Activated T-helper 1 cell treated with anti-CD3 and anti-CD28 coated beads, Interleukin-12 subunit alpha, Interleukin-12 subunit beta, Interleukin-2, Interleukin-4 antibody, amounts not matched to agents 30 ng/mL and 10 ng/mL and 1 ng/mL, durations not matched to agents 14 hours and 24 hours and 36 hours (primary cell): ENCODE data around the gene DMWD. TPM values are rescaled to one million over a fixed set of nuclear protein-coding genes. Genes with fewer than 3 reads are reported as not detected.
"Not testable (repeated sequence)": the region's sequence is repeated elsewhere in the genome, so short reads cannot be mapped to it uniquely, and the experiment has no call there.

Source experiments
- DNase-seq: peaks from one replicate; pipeline ENCODE4 v3.0.0; 2021; ENCODE audit warnings: low spot score
- H3K27ac Mint-ChIP-seq: one replicate; pipeline ENCODE4 v1.8.0; 2021; ENCODE audit warnings: mild to moderate bottlenecking, mixed read lengths
- H3K27me3 Mint-ChIP-seq: one replicate; pipeline ENCODE4 v1.8.0; 2022; ENCODE audit warnings: mild to moderate bottlenecking, moderate library complexity, mixed read lengths; ENCODE audit not compliant: insufficient read depth
- H3K36me3 Mint-ChIP-seq: one replicate; pipeline ENCODE4 v1.8.0; 2021; ENCODE audit warnings: low read depth, mixed read lengths
- H3K4me1 Mint-ChIP-seq: one replicate; pipeline ENCODE4 v1.8.0; 2021; ENCODE audit warnings: low read depth, mixed read lengths
- H3K4me3 Mint-ChIP-seq: one replicate; pipeline ENCODE4 v1.8.0; 2021; ENCODE audit warnings: mild to moderate bottlenecking, moderate library complexity, mixed read lengths
- H3K9me3 Mint-ChIP-seq: one replicate; pipeline ENCODE4 v1.8.0; 2021; ENCODE audit warnings: mixed read lengths
- intact Hi-C: fragments of 100-400 bp; cut with micrococcal nuclease; formaldehyde crosslinking; loops from one replicate; pipeline ENCODE4 v1.15.1; 2024
- total RNA-seq: library from RNA; stranded (reverse); gene quantifications from 2 replicates; pipeline ENCODE4 v1.2.3, GENCODE V29; 2022

The DMWD gene
- total RNA-seq, 1 donor from 2014 or later = 50.0 TPM

DNA sequence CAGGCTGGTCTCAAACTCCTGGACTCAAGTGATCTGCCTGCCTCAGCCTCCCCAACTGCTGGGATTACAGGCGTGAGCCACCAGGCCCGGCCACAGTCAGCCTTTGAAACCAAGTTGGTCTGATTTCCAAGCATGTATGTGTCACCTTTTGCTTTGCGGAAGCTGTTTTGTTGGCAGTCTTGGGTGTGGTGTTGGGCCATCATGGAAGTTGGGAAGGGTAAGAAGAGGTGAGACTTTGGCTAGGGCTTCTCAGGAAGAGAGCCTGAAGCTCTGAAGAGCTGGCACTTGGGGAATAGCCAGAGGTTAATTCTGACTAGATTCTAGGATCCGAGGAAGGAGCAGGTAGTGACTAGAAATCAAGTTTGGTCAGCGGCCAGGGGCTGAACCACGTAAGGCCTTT lies 19.7 kb upstream of the DMWD start:
- intact Hi-C loops = no loop called here
- no peak for DNase-seq
- Mint-ChIP-seq H3K4me1 (peaks cover 7% of the 10 kb centered on the region), H3K4me3 (no peak overlapping the region), H3K9me3 (no peaks in the 10 kb centered on the region), H3K36me3 (no peaks in the 10 kb centered on the region), H3K27me3 (no peaks in the 10 kb centered on the region), H3K27ac (no peak overlapping the region)

DNA sequence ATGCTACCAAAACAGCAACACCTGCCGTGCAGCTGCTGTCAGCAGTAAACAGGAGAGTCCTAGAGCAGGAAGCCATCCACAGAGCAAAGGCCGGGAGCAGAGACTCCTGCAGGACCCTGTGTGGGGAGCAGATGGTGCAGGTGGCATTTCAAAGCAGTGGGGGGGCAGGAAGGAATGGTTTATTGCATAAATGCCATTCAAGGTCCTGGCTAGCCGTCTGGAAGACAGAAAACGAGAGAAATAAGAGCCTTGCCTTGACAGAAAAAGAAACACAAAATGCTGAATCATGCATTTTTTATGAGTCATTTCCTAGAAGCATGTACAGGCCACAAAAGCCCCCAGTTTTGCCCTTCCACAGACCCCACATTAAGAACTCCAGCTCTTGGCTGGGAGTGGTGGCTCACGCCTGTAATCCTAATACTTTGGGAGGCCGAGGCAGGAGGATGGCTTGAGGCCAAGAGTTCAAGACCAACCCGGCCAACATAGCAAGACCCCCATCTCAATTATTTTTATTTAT lies 17.1 kb upstream of the DMWD start:
- no peak overlapping the region for H3K4me3 Mint-ChIP-seq

DNA sequence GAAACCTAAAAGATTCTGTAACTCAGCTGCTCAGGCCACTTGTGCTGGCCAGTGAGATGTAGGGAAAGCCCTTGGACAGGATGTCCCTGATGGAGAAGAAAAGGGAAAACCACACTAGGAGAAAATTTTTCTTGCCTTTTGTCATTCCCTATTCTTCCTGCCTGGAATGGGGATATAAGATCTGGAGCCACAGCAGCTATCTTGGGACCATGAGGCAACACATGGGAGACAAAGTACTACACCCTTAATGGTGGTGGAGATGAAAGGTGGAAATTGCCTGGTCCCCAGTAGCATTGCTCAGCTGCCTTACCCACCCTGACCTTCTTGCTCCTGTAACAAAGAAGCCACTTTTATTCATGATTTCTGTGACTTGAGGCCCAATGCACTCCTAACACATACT lies 13.1 kb upstream of the DMWD start:
- peaks cover 14% of the 10 kb centered on the region for H3K27me3 Mint-ChIP-seq
- no peaks in the 10 kb centered on the region for H3K9me3 Mint-ChIP-seq
- intact Hi-C loops = no loop called here
- peaks cover 7% of the 10 kb centered on the region for H3K4me1 Mint-ChIP-seq
- no peak overlapping the region for H3K4me3 Mint-ChIP-seq
- no peak overlapping the region for H3K27ac Mint-ChIP-seq
- DNase-seq = no peak
- H3K36me3 Mint-ChIP-seq = no peaks in the 10 kb centered on the region

More for the DNA sequence above, 17.1 kb upstream of the DMWD start:
- intact Hi-C loops = no loop called here
- Mint-ChIP-seq H3K4me1 (peaks cover 7% of the 10 kb centered on the region), H3K9me3 (no peaks in the 10 kb centered on the region), H3K36me3 (no peaks in the 10 kb centered on the region), H3K27me3 (peaks cover 5% of the 10 kb centered on the region), H3K27ac (peak overlapping the region; percentile 21)
- no peak for DNase-seq

DNA sequence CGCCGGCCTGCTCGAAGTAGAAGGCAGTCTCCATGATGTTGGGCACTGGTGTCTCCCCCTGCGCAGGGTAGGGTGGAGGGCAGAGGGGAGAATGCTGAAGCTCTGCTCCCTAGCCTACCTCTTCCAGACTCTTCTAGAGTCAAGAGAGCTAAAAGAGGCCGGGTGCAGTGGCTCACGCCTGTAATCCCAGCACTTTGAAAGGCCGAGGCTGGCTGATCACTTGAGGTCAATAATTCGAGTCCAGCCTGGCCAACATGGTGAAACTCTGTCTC lies 12.2 kb upstream of the DMWD start:
- DNase-seq = no peak
- Mint-ChIP-seq H3K4me3 (no peak overlapping the region), H3K9me3 (no peaks in the 10 kb centered on the region), H3K27me3 (peaks cover 14% of the 10 kb centered on the region), H3K36me3 (no peaks in the 10 kb centered on the region), H3K4me1 (peaks cover 7% of the 10 kb centered on the region), H3K27ac (no peak overlapping the region)
- intact Hi-C loops = no loop called here

DNA sequence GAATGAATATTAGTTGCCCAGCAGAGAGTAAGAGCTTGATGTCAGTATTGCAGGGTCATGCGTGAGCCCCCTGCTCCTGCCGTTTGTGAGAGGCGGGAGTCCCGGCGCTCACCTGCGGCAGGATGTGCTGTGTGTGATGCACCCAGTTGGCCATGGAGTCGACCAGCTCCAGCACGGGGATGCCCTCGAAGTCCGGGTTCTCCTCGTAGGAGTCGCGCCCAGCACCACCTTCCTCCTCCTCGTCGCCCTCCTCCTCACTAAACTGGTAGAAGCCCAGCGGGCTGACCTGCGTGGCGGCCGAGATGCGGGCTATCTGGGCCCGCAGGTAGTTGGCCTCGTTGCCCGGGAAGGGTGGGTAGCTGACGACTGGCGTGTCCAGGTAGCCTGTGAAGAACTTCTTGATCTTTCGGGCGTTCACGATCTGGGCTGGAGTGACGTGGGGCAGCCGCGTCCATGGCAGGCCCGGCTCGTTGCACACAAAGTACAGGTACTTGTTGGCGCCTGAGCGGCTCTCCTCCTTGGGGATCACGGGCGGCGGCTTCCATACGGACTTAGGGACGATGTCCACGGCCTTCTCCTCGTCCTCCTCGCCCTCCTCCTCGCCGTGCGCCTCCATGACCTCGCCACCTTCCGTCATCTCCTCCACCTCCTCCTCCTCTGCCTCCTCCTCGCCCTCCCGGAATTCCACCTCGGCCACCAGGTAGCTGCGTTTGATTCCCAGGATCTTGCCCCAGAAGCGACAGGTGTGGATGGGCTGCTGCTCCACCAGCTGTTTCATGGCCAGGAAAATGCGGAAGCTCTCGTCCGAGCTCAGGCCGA lies 11.7 kb upstream of the DMWD start:
- H3K36me3 Mint-ChIP-seq = no peaks in the 10 kb centered on the region
- no peak for DNase-seq
- no peaks in the 10 kb centered on the region for H3K9me3 Mint-ChIP-seq
- H3K4me1 Mint-ChIP-seq = peaks cover 2% of the 10 kb centered on the region
- H3K27ac Mint-ChIP-seq = no peak overlapping the region
- peaks cover 14% of the 10 kb centered on the region for H3K27me3 Mint-ChIP-seq
- H3K4me3 Mint-ChIP-seq = no peak overlapping the region
- intact Hi-C loops = no loop called here

DNA sequence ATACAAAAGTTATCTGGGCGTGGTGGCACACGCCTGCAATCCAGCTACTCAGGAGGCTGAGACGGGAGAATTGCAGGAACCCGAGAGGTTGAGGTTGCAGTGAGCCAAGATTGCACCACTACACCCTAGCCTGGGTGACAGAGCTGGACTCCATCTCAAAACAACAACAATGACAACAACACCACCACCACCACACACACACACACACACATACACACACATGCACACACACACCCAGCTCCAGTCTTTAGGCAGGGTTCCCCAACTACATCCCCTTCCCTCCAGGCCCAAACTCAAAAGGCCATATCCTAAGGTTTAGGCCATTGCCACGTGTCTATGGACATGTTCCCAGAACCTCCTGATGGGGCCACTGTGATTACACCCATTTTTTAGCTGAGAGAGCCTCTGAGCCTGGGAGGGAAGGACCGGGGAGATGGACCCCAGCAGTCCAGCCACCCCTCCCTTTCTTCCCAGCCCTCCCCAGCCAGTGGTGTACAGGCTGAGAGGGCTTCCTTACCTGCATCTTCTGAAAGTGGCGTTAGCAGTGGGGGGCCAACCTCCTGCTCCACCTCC lies 9.0 kb upstream of the DMWD start:
- no peaks in the 10 kb centered on the region for H3K9me3 Mint-ChIP-seq
- intact Hi-C loops = no loop called here
- DNase-seq = no peak
- H3K4me1 Mint-ChIP-seq = peaks cover 6% of the 10 kb centered on the region
- no peak overlapping the region for H3K4me3 Mint-ChIP-seq
- peaks cover 38% of the 10 kb centered on the region for H3K27me3 Mint-ChIP-seq
- no peaks in the 10 kb centered on the region for H3K36me3 Mint-ChIP-seq
- no peak overlapping the region for H3K27ac Mint-ChIP-seq

DNA sequence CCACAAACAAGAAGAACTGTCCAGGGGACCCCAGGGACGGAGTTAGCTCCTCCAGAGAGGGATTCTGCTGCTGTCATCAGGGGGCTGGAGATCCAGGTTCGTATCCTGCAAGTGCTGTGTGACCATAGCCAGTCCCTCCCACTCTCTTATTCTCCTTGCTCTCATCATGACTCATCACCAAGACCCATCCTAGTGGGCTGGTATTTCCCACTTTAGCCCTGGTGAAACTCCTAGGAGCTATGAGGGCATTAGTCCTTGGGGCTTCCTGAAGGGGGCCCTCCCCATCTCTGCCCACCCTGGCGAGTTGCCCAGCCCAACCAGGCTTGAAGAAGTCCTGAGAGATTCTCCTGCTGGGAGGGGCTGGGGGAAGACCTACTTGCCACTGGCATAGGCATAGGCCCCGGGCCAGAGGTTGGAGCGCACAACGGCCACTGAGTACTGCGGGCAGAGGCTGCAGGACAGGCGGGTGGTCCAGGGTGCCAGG lies 7.5 kb upstream of the DMWD start:
- Mint-ChIP-seq H3K36me3 (no peaks in the 10 kb centered on the region), H3K9me3 (no peaks in the 10 kb centered on the region), H3K4me1 (peaks cover 6% of the 10 kb centered on the region), H3K4me3 (no peak overlapping the region), H3K27ac (peak overlapping the region; percentile 7), H3K27me3 (peaks cover 43% of the 10 kb centered on the region)
- intact Hi-C loops = no loop called here
- no peak for DNase-seq

DNA sequence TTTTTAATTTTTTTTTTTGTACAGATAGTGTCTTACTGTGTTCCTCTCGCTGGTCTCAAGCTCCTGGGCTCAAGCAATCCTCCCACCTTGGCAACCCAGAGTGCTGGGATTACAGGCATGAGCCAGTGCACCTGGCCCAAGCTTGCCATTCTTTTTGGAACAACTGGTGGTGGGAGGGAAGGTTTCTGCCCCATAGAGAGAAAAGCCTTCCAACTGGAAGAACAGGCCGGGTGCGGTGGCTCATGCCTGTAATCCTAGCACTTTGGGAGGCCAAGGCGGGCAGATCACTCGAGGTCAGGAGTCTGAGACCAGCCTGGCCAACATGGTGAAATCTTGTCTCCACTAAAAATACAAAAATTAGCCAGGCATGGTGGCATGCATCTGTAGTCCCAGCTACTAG lies 6.9 kb upstream of the DMWD start:
- H3K36me3 Mint-ChIP-seq, H3K4me3 Mint-ChIP-seq, H3K9me3 Mint-ChIP-seq, DNase-seq, H3K4me1 Mint-ChIP-seq: not testable (repeated sequence)
- Mint-ChIP-seq H3K27ac (peak overlapping the region; percentile 7), H3K27me3 (peaks cover 48% of the 10 kb centered on the region)
- intact Hi-C loops = loop anchor here (1.0 to 10.0 kb wide), 3 partner anchors 17 to 465 kb away; no protein-coding TSS in a partner anchor

DNA sequence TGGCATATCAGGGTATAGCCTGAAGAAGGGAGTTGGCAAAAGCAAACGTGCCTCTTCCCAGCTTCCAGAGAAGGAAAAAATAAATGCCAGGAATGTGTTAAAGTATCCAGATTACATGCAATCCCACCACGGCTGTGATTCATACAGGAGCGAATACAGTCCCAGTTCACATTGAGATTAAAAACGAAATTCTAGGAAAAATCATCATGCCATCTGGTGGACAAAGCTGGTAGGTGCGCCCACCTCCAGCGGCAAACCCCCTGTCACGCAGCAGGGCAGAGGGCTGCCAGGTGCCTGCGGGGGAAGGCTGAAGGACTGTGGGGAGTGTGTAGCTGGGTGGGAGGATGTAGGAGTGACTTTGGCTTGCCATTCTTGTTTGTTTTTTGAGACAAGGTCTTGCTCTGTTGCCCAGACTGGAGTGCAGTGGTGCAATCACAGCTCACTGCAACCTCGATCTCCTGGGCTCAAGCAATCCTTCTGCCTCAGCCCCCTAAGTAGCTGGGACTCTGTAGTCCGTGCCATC lies 6.4 kb upstream of the DMWD start:
- DNase-seq = peak; percentile 33
- H3K27me3 Mint-ChIP-seq = peaks cover 49% of the 10 kb centered on the region
- H3K4me1 Mint-ChIP-seq = peaks cover 7% of the 10 kb centered on the region
- no peaks in the 10 kb centered on the region for H3K9me3 Mint-ChIP-seq
- intact Hi-C loops = loop anchor here (1.0 to 10.0 kb wide), 3 partner anchors 18 to 466 kb away; no protein-coding TSS in a partner anchor
- no peak overlapping the region for H3K27ac Mint-ChIP-seq
- no peak overlapping the region for H3K4me3 Mint-ChIP-seq
- H3K36me3 Mint-ChIP-seq = no peaks in the 10 kb centered on the region

DNA sequence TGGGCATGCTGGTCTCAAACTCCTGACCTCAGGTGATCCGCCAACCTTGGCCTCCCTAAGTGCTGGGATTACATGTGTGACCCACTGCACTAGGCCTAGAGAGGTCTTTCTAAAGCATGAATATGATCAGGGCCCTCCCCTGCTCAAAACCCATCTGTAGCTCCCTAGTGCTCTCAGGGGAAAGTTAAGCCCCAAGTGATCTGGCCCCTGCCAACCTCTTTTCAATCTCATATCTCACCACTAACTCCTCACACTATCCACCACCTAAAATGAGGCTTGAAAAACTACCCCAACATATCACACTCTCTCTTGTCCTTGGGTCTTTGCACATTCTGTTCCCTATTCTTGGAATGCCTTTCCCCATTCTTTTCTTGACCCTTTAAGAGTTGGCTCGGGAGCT lies 2.0 kb upstream of the DMWD start:
- peaks cover 54% of the 10 kb centered on the region for H3K27me3 Mint-ChIP-seq
- no peak for DNase-seq
- H3K4me1 Mint-ChIP-seq = peaks cover 36% of the 10 kb centered on the region
- no peak overlapping the region for H3K27ac Mint-ChIP-seq
- H3K36me3 Mint-ChIP-seq = peaks cover 4% of the 10 kb centered on the region
- no peaks in the 10 kb centered on the region for H3K9me3 Mint-ChIP-seq
- no peak overlapping the region for H3K4me3 Mint-ChIP-seq
- intact Hi-C loops = loop anchor here (10.0 kb wide), 1 partner anchor 470 kb away; no protein-coding TSS in a partner anchor

DNA sequence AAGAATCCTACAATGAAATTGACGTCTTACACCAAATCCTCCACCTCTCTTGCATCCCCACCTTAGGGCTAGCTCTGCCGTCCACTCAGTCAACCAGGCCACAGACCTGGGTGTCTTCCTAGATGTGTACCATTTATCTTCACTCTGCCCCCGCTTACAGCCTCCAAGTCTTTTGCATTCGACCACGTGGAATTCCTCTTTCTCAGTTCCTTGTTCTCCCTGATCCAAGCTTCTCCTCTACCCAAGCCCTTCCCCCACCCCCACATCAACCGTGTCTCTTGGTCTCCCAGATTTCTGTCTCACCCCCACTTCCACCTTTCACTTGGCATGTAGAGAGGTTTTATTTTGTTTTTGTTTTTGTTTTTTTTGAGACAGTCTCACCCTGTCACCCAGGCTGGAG lies 1.2 kb upstream of the DMWD start:
- DNase-seq = no peak
- Mint-ChIP-seq H3K36me3 (peaks cover 10% of the 10 kb centered on the region), H3K4me1 (peaks cover 32% of the 10 kb centered on the region), H3K9me3 (no peaks in the 10 kb centered on the region), H3K27me3 (peaks cover 55% of the 10 kb centered on the region), H3K4me3 (peak overlapping the region; percentile 57), H3K27ac (peak overlapping the region; percentile 70)
- intact Hi-C loops = loop anchor here (1.0 to 10.0 kb wide), 8 partner anchors 15 to 793 kb away; partner anchors contain the start of genes FBXO46, QPCTL, RELB and SYMPK

DNA sequence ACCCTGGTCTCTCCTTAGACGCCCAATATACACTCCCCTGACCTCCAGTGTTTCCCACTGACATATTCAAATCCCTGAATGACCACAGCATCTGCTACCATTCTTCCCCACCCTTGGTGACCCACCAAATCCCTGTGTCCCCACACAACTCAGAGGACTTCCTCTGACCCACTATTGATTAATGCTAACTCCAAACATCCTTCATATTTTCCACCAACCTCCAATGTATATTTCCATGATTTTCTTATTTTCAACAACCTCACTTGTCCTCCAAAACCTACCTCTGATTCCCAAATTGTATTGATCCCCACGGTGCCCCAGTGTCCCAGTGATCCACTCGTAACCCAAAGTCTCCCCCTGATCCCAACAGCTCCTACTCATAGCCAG lies 526 bp upstream of the DMWD start:
- intact Hi-C loops = loop anchor here (1.0 to 10.0 kb wide), 8 partner anchors 14 to 792 kb away; partner anchors contain the start of genes FBXO46, QPCTL, RELB and SYMPK
- peak overlapping the region; percentile 95 for H3K27ac Mint-ChIP-seq
- H3K9me3 Mint-ChIP-seq = no peaks in the 10 kb centered on the region
- H3K36me3 Mint-ChIP-seq = peaks cover 17% of the 10 kb centered on the region
- peaks cover 30% of the 10 kb centered on the region for H3K4me1 Mint-ChIP-seq
- no peak for DNase-seq
- H3K4me3 Mint-ChIP-seq = peak overlapping the region; percentile 80
- peaks cover 52% of the 10 kb centered on the region for H3K27me3 Mint-ChIP-seq
